ENCODE results near the gene KPNB1. TPM values are rescaled to one million over a fixed set of nuclear protein-coding genes. Genes with fewer than 3 reads are reported as not detected.

The KPNB1 gene
- 140 TPM for total RNA-seq

DNA sequence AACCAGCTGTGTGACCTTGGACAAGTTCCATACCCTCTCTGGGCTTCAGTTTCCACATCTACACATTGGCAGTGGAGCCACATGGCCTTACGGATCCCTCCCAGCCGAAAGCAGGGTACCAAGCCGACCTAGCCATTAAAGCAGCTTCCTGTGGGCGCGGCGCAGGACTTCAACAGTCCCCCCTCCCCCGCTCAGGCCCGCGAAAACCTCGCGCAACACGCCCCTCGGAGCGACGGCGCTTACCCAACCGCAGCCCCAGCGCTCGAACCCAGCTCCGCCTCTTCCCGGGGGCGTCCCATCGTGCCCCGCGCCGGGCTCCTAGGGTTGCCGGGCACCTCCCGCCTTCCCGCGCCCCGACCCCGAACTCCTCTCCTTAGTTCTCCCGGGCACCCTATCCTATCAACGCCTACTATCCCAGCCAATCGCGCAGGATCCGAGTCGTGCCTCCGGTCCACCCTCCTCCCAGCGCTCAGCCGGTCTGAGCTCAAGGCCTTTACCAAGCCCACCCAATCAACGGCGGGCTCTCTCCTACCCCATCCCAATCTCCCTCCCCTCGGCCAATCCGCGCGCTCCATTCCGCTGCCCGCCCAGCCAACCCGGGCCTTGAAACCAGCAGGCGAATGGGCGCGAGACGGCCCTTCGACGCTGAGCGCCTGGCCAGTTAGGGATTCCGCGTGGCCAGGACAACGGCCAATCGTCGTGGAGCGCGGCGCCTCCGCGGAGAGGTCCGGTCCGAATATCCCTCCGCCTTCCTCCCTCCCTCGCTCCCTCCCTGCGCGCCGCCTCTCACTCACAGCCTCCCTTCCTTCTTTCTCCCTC lies at the start of gene KPNB1:
Gene KPNB1 (plus strand): TSS at position 767 of the 819 bp plus-strand sequence. CDS start 326 bp downstream, outside the sequence.
- FAIRE-seq (peak; percentile 75), DNase-seq (ENCODE audit: low spot score in 2 of 2) (peak; percentile 89 to 91)

DNA sequence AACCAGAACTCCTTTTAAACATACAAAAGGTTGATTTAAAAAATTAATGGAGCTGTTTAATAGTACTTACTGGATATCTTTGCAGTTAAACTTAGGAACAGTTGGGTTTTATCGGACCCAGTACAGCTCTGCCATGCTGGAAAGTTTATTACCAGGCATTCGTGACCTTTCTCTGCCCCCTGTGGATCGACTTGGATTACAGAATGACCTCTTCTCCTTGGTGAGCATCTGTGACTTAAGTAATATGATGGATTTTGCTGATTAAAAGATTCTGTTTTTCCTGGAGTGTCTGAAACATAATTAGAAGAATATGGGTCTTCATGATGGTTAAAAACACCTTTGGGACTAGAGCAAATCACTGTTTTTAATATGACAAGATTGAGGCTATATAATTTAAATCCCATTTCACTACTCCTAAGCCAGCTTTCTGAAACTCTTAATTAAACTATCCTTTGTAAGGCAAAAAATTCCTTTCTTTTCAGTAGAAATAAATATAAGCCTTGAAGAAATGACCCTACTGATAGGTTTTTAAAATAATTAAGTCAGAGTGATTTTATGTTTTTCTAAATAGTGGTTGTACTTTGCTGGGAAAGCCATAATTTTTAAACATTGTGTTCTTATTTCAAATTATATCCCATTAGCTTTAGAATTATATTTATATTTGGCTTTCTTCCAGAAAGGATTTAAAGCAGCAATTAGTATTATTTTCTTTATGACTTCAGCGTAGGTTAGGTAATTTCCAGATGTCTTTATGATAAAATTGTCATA lies 45.7 kb upstream of the KPNB1 start:
- DNase-seq (ENCODE audit: low spot score in 2 of 2) (no peak), FAIRE-seq (no peak)

DNA sequence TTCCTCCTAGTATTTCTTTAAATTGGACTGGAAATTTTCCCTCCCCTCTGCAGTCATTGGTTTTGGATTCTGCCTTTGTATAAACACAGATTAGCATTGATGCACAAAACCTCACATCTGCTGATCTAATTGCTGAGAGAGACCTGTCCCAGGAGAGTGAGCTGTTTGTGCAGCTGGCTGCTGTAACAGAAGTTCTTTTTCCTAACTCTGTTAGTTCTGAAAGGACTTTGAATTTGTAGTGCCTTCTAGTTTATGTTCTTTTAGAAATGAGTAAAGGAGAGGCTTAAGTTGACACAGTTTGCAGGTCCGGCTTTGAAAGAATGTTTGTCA lies 45.2 kb upstream of the KPNB1 start:
- FAIRE-seq, result no peak
- no peak for DNase-seq (ENCODE audit: low spot score in 2 of 2)

DNA sequence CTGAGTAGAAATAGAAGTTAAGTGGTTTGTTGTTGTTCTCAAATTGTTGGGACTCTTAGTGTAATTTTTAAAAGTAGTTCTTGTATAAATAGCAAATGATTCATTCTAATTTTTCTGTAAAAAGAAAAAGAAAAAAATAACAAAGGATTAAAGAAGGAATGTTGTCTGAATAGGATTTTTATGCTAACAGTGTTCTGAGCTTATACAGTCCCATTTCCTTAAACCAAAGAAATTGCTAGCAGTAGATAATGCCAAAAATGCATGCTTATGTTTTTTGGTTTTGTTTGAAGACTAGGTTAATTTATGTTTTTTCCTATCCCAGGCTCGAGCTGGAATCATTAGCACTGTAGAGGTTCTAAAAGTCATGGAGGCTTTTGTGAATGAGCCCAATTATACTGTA lies 44.7 kb upstream of the KPNB1 start:
- FAIRE-seq (no peak), DNase-seq (ENCODE audit: low spot score in 2 of 2) (no peak)

DNA sequence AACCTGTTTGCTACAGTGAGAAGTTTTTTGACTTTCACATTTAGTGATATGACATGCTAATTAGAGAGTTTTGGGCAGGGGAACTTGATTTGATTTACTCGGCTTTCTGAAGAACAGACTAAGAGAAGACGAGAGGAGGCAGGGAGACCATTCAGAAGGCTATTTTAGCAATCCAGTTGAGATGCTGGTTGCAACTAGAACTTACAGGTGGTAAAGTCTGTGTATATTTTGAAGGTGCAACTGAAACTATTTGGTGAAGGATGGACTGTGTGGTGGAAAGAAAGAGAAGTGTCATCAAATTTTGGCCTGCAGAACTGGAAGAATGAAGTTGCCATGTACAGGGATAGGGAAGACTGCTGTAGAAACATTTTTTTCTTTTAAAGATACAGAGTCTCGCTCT lies 42.2 kb upstream of the KPNB1 start:
- FAIRE-seq (no peak), DNase-seq (ENCODE audit: low spot score in 2 of 2) (no peak)

DNA sequence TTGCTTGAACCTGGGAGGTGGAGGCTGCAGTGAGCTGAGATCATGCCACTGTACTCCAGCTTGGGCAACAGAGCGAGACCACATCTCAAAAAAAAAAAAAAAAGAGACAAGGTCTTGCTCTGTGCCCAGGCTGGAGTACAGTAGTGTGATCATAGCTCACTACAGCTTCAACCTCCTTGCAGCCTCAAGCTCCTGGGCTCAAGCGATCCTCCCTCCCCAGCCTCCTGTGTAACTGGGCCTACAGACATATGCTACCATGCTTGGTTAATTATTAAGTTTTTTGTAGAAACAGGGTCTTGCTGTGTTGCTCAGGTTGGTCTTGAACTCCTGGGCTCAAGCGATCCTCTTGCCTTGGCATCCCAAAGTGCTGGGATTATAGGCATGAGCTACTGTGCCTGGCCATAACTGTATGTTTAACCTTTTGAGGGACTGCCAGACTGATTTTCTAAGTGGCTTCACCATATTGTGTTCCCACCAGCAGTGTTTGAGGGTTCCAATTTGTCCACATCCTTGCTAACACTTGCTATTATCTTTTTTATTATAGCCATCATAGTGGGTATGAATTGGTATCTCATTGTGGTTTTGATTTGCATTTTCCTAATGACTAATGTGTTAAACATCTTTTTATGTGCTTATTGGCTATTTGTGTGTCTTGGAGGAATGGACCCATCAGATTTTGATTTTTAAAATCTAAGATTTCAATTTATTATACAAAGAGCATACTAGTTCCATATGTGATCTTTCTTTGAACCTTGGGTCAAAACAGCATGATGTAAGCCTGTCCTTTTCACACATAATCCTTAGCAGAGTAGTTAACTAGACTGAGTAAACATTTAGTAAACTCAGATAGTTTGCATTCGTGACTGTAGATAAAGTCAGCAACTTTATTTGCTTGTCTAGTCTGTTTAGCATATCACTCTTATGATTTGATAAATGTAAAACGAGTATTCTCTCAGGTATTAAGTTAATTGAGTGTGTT lies 38.1 kb upstream of the KPNB1 start:
- no peak for FAIRE-seq
- DNase-seq (ENCODE audit: low spot score in 2 of 2), result no peak

DNA sequence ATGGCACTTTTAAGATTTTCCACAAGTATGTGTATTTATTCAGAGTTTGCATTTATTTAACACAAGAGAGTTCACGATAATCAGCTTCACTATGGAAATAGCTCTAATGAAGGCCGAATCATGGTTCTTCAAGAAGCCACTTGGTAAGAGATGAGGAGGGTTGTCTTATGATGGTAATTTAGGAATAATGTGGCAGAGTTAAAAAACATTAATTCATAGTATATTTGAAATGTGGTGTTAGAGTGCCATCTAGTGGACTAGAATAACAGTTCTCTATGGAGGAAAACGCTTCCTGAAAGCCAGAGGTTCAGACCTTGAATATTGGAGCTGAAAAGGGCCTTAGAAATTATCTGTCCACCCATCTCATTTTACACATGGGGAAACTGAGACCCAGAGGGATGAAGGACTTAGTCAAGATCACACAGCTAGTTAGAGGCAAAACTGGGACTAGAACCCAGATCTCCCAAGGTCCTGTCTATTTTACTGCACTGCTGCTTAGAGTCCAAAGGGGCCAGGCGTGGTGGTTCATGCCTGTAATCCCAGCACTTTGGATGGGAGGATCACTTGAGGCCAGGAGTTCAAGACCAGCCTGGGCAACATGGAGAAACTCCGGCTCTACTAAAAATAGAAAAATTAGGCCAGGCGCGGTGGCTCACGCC lies 33.8 kb upstream of the KPNB1 start:
- DNase-seq (ENCODE audit: low spot score in 2 of 2) (peak in 1 of 2 donors; percentile 38), FAIRE-seq (no peak)

DNA sequence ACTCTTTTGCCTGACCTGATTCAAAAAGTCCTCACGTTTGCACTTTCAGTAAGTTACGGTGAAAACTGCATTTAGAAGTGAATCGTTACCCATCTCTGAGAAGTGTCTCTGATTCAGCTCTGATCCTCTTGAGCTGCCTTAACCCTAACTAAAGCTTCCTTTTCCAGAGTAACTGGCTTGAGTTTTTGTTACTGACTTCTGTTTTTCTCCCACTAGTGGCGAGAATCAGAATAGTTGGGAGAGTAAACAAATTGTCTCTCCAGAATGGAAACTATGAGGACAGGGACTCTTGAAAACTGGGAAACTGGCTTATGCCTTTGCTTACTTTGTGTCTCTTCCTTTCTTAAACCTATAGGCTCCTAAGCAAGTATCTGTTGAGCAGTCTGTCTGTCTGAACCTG lies 31.3 kb upstream of the KPNB1 start:
- no peak for DNase-seq (ENCODE audit: low spot score in 2 of 2)
- FAIRE-seq, result no peak

DNA sequence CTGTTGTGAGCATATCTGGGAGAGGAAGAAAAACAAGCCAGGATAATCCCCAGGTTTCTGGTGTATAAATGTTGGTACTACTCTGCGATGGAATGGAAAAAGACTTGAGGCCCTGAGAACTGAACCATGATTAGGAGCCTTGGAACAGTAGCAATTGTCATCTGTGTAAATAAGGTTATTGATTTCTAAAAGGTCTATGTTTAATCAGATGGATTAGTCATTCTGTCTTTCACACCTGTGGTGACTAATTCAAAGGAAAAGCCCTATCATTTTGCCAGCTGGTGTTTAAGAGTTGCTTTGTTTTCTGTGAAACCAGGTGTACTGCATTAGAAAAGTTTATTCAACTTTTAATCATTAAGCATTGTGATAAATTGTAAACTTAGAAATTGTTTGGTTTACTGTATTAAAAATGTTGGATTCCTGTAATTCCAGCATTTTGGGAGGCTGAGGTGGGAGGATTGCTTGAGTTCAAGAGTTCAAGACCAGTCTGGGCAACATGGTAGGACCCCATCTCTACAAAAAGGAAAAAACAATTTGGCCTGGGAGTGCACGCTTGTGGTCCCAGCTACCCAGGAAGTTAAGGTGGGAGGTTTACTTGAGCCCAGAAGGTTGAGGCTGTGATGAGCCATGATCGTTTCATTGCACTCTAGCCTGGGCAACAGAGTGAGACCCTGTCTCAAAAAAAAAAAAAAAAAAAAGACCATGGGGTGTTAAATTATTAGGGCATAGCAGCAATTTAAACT lies 29.0 kb upstream of the KPNB1 start:
- FAIRE-seq, result no peak

DNA sequence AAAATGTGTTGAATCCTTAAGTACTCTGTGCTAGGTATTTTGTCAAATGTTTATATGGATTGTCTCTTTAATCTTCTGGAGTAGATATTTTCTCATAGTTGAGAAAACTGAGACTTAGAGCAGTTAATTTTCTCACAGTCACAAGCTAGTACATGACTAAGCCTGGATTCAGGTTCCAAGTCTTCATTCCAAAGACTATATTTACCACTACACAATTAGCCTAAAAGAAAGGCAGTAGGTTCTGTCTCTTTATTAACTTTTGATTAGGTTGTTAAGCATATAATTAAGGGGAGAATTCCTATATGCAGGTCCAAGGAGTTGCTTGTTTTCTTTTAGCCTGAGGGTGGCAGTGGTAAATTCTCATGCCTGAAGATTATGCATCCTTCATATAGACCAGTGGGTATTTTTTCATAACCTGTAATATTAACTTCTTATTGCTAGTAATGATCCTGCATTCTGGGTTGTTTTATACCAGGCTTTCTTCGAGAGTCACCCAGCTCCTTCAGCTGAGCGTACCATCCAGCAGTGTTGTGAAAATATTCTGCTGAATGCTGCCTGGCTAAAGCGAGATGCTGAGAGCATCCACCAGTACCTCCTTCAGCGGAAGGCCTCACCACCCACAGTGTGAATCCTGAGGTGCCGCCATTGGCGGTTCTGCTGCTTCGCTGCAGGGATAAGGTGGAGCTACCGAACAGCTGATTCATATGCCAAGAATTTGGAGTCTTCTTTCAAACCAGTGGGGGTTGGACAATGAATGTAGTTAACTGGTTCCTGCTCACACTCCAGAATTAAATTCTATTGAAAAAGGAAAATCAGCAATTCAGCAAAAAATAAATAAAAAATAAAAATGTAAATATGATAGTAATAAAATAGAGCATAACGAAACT lies 28.2 kb upstream of the KPNB1 start:
- DNase-seq (ENCODE audit: low spot score in 2 of 2), result peak in 1 of 2 donors; percentile 17
- no peak for FAIRE-seq

More for the DNA sequence above, 29.0 kb upstream of the KPNB1 start:
- DNase-seq (ENCODE audit: low spot score in 2 of 2), result no peak

DNA sequence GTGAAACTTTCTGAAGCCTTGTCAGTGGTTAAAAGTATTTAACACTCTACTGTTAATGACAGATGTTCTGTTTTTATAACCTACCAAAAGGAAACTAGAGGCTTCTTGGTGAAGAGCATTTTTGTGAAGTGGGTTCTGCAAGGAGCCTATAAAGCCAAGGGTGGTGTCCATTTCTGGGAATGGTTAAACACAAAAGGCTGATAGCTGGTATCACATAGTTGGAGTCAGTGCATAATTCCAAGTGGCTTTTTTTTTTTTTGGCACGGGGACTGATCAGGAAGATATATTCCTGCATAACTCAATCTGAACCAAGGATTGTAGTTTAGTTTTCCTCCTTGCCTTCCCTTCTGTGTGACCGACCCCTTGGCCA lies 27.6 kb upstream of the KPNB1 start:
- no peak for FAIRE-seq
- no peak for DNase-seq (ENCODE audit: low spot score in 2 of 2)

DNA sequence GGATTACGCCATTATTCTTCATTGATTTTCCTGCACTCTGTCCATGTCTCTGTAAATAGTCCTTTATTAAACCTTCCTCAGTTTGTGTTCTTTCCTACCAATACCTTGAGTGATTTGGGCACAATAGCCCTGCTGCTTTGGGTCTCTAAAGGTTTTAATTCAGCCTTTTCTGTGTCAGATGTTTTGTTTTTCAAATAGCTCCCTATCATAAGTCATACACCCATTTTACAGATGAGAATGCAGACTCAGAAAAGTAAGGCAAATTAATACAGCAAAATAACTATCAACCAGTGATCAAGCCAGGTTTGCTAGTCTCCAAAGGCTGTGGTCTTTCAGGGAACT lies 25.0 kb upstream of the KPNB1 start:
- no peak for DNase-seq (ENCODE audit: low spot score in 2 of 2)
- no peak for FAIRE-seq

DNA sequence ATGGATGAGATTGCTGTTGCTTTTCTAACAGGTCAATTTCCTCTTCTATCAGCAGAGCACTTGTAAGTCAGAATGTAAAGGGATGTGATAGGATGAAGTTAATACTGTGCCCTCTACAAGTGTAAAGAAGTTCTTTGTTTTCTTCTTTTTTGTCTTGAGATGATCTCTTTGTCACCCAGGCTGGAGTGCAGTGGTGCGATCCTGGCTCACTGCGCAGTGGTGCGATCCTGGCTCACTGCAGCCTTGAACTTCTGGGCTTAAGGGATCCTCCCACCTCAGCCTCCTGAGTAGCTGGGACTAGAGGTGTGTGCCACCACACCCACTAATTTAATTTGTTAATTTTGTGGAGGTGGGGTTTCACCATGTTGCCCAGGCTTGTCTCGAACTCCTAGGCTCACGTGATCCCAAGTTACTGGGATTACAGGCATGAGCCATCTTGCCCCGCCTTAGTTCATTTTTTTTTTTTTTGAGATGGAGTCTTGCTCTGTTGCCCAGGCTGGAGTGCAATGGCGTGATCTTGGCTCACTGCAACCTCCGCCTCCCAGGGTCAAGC lies 21.6 kb upstream of the KPNB1 start:
- no peak for DNase-seq (ENCODE audit: low spot score in 2 of 2)
- no peak for FAIRE-seq

DNA sequence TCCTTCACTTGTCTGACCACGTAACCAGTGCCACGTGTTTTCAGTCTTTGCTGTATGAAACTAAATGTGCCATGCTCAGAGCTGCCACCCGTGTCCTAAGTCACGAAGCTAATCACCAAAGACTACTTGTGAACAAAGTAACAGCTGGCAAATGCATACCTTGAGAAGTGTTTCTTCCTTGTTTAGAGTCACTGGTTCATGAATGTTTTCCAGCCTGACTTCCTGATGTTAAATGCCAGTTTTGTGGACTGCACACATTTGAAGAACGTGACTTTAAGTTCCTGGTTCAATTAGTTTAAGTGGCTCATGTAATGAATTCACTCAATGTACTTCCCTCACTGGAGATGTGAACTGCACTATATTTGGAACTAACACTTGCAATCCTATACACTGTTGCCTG lies 19.9 kb upstream of the KPNB1 start:
- FAIRE-seq, result no peak
- no peak for DNase-seq (ENCODE audit: low spot score in 2 of 2)

DNA sequence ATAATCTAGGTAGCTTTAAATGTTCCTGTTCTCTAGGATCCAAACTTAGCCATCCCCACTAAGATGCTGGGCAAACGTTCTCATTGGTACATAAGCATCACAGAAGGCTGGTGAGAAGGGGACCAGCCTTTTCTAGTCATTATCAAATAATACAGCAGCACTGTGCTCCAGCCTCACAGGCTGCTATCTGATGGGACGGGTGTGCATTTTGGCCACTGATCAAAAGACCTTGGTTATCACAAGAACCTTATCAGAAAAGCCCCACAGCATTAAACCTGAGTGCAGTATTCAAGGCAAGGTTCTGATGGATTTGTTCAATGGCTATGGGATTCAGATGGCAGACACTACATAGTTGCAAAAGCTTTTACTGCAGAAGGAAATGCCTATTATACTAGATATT lies 19.1 kb upstream of the KPNB1 start:
- FAIRE-seq, result no peak

DNA sequence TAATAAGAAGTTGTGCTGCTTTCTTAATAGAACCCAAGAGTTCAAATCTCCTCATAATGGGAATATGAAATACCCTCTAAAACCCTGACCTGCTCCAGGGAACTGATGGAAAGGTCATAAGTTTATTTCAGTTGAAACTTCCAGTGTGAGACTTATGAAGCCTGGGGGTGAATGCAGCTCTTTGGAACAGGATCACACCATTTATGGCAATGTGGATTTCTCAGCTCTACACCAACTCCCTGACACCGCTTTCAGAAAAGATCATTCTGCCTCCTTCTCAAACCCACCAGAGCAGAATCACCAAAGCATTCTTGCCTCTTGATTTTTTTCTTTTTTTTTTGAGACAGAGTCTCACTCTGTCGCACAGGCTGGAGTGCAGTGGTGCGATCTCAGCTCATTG lies 16.7 kb upstream of the KPNB1 start:
- DNase-seq (ENCODE audit: low spot score in 2 of 2) (no peak), FAIRE-seq (no peak)

More for the DNA sequence above, 19.1 kb upstream of the KPNB1 start:
- DNase-seq (ENCODE audit: low spot score in 2 of 2), result no peak

DNA sequence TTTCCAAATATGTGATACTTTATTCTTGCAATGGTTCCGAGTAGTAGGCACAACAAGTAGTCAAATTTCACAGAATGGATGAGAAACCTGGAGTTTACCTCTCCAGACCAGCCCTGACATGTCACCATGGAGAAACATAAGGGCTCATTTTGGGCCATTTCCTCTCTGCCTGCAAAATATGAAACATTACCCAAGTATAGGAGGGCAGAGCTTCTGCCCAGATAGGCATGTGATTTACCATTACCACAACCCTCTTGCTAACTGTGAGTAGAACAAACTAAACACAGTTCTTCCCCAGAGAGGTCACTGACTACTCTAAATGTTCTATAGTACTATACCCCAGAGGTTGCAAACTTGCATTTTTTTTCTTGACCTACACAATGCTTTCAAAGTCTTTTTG lies 15.7 kb upstream of the KPNB1 start:
- DNase-seq (ENCODE audit: low spot score in 2 of 2) (no peak), FAIRE-seq (no peak)

DNA sequence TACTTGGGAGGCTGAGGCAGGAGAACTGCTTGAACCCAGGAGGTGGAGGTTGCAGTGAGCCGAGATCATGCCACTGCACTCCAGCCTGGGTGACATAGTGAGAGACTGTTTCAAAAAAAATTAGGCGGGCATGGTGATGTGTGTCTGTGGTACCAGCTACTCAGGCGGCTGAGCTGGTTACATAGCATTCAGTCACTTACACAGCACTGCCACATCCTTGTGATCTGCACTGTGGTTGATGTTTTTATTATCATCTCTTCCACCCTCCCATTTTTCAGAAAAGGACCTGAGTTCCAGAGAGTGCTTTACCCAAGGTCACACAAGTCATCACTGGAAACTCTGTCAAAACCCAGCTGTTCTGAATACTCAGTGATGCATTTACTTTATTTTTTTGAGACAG lies 14.8 kb upstream of the KPNB1 start:
- FAIRE-seq, result no peak
- no peak for DNase-seq (ENCODE audit: low spot score in 2 of 2)

Data from frontal cortex (tissue), 4 donors.